Stimulated activated CD4-positive, alpha-beta T cell treated with anti-CD3 and anti-CD28 coated beads, Interleukin-12 subunit alpha, Interleukin-12 subunit beta, amount 100 ng/mL, for 24 hours (primary cell): ENCODE results near the gene ALDH1B1.

Experiments
- DNase-seq, 2 experiments: peaks; one replicate each; pipeline ENCODE4 v3.0.0-alpha.2; 2020; ENCODE audit warnings: low read depth in 2 of 2

Gene ALDH1B1

DNA sequence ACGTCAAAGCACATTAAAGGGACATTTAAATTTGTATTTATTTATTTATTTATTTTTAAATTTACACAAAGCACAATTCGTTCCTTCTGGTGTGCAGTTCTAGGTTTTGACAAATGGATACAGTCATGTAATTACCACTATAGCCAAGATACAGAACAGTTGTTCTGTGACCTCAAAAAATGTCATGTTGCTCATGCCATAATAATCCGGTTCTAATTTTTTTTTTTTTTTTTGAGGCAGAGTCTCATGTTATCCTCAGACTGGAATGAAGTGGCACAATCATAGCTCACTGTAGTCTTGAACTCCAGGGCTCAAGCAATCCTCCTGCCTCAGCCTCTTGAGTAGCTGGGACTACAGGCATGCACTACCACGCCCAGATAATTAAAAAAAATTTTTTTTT is 24.0 kb downstream of the ALDH1B1 start:
- DNase-seq = no peak

DNA sequence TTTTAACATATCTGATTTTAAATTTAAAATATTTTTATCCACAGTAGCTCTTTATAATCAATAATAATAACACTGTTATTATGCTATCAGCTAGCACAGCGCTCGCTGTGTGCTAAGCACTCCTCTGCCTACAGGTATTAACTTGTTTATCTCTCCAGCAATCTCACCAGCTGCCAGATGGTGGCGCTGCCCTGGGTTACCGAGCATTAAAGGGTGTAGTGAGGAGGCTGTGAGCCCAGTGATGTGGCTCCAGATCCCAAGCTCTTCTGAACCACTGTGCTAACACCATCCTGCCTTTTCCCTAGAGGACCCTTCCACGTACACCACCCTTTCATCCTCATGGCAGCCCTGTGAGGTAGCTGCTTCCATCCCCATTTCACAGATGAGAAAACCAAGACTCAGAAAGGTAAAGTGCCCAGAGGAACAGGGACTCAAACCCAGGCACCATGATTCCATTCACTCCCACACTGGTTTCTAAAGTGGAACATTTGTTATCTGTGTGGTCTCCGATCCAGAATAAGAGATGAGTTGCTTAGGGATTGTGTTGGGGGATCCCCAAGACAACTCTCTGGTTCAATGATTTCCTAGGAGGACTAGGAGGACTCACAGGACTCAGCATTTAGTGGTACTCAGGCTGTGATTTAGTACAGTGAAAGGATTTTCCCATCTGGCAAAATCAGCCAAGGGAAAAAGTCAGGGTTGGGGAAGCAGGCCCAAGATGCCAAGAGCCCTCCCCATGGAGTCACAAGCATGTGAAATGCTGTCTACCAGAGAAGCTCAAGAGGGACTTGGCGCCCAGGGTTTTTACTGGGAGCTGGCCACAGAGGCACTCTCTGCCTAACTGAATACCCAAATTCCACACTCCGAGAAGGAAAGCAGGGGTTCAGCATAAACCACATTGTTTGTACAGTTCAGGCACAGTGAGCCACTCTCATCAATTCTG is 24.8 kb downstream of the ALDH1B1 start:
- DNase-seq = peak in 1 of 2 experiments; percentile 35

- no peak for DNase-seq
Measured at GRCh38 chr9:38418366-38418765, 25.9 kb downstream of the ALDH1B1 start.

DNA sequence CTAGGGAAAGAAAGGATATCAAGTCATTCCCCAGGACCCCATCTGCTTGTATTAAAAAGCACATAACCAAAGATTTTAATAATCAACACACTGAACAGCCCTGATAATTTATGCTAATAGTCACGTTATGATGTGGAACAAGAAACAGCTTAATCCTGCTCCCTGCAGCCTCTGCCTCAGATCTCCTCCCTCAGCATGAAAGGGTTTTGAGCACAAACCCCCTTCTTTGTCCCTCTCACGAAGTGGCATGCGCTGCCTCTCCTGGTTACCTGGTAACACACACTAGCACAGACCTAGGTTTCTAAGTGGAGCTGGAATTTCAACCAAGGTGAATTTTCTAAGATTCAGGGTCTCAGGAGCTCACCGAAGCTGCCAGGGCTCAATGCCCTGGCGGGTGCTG is 26.7 kb downstream of the ALDH1B1 start:
- no peak for DNase-seq

GRCh38 chr9:38421498-38422211 is 29.2 kb downstream of the ALDH1B1 start:
- DNase-seq = no peak

GRCh38 chr9:38422555-38423260 is 30.2 kb downstream of the ALDH1B1 start:
- no peak for DNase-seq

DNA sequence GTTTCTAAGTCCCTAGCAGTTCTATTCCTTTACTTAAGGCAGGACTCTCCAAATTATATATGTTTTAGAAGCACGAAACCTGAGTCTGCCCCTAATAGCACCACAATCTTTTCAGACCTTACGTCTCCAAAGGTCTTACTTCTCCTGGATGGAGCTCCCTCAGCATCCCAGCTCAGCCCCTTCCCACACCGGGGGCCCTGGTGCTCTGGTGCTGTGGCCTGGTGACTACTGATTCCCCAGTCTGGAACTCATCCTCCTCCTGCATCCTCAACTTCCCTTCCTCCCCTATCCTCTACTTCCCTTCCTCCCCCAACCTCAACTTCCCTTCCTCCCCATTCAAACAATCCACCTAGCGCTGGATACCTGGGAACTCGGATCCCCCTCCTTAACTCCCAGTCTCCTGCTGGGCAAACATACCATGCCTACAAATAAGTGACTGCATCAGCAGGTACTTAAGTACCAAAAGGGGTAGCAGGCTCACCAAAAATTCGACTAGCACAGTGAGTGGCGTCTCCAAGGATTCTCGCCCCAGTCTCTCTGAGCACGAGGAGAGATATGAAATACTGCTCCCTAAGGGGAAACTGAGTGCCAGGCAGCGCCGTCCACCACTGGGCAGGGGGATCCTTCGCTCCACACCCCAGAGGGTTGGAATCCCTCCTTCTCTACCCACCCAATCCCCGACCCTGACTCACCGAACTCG is 30.9 kb downstream of the ALDH1B1 start:
- DNase-seq = no peak

DNA sequence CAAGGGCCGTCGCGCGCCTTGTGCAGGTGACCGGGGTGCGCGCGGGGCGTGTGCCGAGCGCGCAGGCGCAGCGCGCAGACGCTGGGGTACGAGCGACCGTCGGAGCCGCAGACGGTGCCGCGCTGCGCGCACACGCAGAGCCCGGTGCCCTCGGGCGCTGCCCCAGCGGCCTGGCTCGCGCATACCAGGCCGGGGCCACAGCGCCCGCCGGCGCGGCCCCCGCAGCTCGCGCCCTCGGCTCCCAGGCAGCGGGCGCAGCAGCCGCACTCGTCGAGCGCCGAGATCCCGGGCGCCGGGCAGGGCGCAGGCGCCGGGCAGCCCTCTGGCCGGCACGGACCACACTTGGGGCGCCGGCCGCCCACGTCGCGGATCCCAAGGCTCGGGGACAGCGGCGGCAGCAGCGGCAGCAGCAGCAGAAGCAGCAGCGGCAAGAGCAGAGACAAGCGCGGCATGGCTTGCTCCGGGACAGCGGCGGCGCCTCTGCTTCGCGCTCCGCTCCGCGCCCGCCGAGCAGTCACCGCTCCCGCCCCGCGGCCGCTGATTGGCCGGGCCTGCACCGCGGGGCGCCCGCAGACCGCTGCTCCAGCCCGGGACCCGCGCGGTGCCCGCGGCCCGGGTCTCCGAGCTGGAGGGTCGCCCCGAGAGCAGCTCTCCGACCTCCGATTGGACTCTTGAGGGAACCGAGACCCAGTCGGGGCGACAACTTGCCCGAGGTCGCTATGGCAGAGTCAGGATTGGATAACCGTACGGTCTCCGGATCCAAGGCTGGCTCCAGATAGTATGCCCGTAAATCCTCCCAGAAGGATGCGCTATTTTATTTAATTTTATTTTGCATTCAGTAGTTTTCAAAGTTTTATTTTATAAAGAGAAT is 31.7 kb downstream of the ALDH1B1 start, which contains the start of gene IGFBPL1:
Gene IGFBPL1, minus strand, starts transcription at position 482 of the 871 bp plus-strand sequence. Its CDS starts 30 bp downstream, at position 452.
- no peak for DNase-seq

GRCh38 chr9:38424918-38425317 is 32.4 kb downstream of the ALDH1B1 start:
- no peak for DNase-seq

- DNase-seq = no peak
Measured at GRCh38 chr9:38428062-38428461, 35.6 kb downstream of the ALDH1B1 start.

DNA sequence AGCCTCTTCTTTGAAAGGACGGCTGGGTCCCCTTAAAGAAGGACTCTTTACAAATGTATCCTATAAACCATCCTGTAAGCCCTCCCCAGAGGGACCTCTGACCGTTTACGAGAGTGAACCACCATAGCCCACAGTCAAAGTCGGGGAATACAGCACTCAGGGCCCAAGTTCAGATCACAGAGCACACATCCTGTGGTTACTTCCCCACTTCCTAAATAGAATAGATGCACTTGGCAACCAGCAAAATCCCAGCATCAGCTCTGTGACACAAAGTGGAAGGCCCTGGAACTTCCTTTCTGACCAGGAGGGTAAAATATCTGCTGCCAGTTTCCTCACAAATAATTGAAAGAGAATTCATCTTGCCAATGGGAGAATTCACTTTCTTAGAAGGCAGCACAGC is 38.6 kb downstream of the ALDH1B1 start:
- DNase-seq = no peak

GRCh38 chr9:38432922-38433510 is 40.5 kb downstream of the ALDH1B1 start:
- DNase-seq = no peak

- DNase-seq = no peak
Measured at GRCh38 chr9:38434365-38434764, 41.9 kb downstream of the ALDH1B1 start.

DNA sequence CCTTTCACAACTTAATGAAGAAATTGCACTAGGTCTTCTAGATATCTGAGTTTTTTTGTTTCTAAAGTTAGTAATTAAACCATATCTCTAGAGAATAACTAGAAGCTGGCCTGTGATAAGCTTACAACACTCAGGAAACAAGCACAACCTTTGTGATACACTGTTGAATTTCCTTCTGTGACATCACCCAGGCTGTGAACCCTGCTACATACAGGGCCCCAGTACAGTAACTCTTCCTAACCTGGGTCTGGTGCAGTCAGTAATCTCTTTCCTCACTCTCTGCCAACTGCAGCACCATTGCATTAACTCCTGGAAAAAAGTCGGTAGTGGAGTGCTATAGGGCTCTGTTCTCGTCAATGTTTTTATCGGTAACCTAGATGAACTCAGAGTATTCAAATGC is 42.4 kb downstream of the ALDH1B1 start:
- no peak for DNase-seq

- DNase-seq = no peak
Measured at GRCh38 chr9:38435521-38435920, 43.0 kb downstream of the ALDH1B1 start.

DNA sequence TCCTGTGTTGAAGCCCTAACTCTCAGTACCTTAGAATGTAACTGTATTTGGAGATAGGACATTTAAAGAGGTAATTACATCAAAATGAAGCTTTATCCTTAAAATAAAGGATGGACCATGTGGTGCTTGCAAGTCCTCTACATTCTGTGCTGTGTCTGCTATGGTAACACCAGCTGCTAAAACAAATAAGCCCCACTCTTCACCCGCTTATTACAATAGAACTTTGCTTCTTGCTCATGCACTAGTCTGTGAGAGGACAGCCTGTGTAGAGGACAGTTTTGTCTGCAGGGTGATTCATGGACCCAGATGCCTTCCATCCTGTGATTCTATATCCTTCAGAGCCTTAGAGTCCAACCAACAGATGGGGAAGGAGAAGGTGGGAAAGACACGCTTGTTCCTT is 44.2 kb downstream of the ALDH1B1 start:
- DNase-seq = no peak

DNA sequence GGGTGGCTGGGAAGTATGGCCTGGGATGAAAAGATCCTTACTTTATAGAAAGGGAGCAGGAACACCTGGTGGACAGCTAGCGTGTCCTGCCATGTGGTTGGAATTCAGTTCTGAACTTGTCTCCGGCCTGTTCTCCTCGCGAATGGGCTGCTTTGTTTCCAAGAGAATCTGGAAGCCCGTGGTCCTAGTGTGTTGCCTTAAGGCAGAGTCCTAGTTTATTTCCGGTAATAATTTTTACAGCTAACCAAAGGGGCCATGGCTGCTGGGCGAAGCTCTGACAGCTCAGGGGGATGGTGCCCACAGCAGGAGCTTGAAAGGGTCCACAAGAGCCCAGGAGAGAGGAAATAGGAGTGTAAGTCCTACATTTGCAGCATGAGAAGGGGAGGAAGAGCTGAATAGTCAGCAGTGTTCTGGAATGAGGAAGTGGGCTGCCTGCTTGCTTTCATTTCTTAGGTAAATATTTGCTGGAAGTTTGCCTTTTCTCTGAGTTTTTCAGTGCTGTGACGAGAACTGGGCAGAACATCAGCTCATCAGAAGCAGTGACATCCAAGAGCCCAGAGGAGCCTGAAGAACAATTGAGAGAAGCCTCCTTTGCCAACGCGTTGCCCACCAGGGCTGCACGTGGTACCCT is 44.8 kb downstream of the ALDH1B1 start:
- no peak for DNase-seq

- no peak for DNase-seq
Measured at GRCh38 chr9:38439291-38439915, 46.9 kb downstream of the ALDH1B1 start.

- DNase-seq = no peak
Measured at GRCh38 chr9:38439916-38440301, 47.4 kb downstream of the ALDH1B1 start.
